ENCODE results near the gene TBCD. TPM values are rescaled to one million over a fixed set of nuclear protein-coding genes. Genes with fewer than 3 reads are reported as not detected.
A peak's percentile ranks its signal among the peaks of the same experiment; 100 is the strongest.

TBCD gene
- total RNA-seq, 1 donor from 2014 or later: 207 TPM

DNA sequence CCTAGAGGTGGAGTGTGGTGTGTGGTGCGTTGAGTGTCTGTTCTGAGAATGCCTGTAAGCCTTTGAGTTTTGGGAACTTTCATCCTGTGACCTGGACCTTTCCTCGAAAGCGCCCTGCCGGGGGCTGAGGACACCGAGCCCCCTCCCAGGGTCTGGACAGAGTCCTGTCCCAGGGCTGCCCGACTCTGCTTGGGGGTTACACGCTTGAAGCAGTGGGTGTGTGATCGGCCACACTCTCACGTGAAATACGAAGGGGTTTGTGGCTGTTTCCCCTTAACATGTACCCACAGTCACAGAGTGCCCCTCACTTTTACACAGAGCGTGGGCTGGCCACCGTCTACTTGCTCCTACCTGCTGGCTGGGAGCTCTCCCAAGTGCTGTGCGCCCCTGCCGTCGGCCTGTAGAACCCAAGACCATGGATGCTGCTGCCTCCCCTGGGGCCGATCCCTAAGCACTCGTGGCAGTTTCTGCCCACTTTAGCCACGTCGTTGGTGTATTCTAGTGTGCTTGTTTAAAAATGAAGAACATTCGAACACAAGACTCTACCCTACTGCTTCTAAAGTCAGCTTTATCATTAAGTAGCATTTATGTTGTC, 81.1 kb downstream of the TBCD start:
- H3K4me1 Mint-ChIP-seq (ENCODE audit: unreplicated experiment): peaks cover 21% of the 10 kb centered on the region

GRCh38 chr17:82835122-82835521, 83.3 kb downstream of the TBCD start:
- H3K9me3 Mint-ChIP-seq (ENCODE audit: unreplicated experiment): no peaks in the 10 kb centered on the region
- H3K27ac Mint-ChIP-seq (ENCODE audit: unreplicated experiment): no peak overlapping the region
- TF ChIP-seq, protein P1, sequence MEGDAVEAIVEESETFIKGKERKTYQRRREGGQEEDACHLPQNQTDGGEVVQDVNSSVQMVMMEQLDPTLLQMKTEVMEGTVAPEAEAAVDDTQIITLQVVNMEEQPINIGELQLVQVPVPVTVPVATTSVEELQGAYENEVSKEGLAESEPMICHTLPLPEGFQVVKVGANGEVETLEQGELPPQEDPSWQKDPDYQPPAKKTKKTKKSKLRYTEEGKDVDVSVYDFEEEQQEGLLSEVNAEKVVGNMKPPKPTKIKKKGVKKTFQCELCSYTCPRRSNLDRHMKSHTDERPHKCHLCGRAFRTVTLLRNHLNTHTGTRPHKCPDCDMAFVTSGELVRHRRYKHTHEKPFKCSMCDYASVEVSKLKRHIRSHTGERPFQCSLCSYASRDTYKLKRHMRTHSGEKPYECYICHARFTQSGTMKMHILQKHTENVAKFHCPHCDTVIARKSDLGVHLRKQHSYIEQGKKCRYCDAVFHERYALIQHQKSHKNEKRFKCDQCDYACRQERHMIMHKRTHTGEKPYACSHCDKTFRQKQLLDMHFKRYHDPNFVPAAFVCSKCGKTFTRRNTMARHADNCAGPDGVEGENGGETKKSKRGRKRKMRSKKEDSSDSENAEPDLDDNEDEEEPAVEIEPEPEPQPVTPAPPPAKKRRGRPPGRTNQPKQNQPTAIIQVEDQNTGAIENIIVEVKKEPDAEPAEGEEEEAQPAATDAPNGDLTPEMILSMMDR (IDR thresholded peaks at IDR 0.05; ENCODE audit: unreplicated experiment): no peak
- H3K4me1 Mint-ChIP-seq (ENCODE audit: unreplicated experiment): peaks cover 27% of the 10 kb centered on the region
- H3K36me3 Mint-ChIP-seq (ENCODE audit: low read depth, unreplicated experiment): peaks cover 10% of the 10 kb centered on the region
- H3K4me3 Mint-ChIP-seq (ENCODE audit: unreplicated experiment): no peak overlapping the region
- no peak for DNase-seq (ENCODE audit: low spot score)
- H3K27me3 Mint-ChIP-seq (ENCODE audit: unreplicated experiment): peaks cover 4% of the 10 kb centered on the region

More for the DNA sequence above, 81.1 kb downstream of the TBCD start:
- no peak overlapping the region for H3K27ac Mint-ChIP-seq (ENCODE audit: unreplicated experiment)
- TF ChIP-seq, protein P1 (IDR thresholded peaks at IDR 0.05; ENCODE audit: unreplicated experiment): no peak
- no peak overlapping the region for H3K4me3 Mint-ChIP-seq (ENCODE audit: unreplicated experiment)
- H3K36me3 Mint-ChIP-seq (ENCODE audit: low read depth, unreplicated experiment): peaks cover 25% of the 10 kb centered on the region
- H3K27me3 Mint-ChIP-seq (ENCODE audit: unreplicated experiment): peaks cover 4% of the 10 kb centered on the region
- DNase-seq (ENCODE audit: low spot score): no peak
- no peaks in the 10 kb centered on the region for H3K9me3 Mint-ChIP-seq (ENCODE audit: unreplicated experiment)

GRCh38 chr17:82835766-82836512, 84.1 kb downstream of the TBCD start:
- TF ChIP-seq, protein P1 (IDR thresholded peaks at IDR 0.05; ENCODE audit: unreplicated experiment): no peak
- no peak for DNase-seq (ENCODE audit: low spot score)
- Mint-ChIP-seq H3K4me1 (ENCODE audit: unreplicated experiment) (peaks cover 28% of the 10 kb centered on the region), H3K4me3 (ENCODE audit: unreplicated experiment) (no peak overlapping the region), H3K9me3 (ENCODE audit: unreplicated experiment) (no peaks in the 10 kb centered on the region), H3K36me3 (ENCODE audit: low read depth, unreplicated experiment) (peaks cover 9% of the 10 kb centered on the region), H3K27me3 (ENCODE audit: unreplicated experiment) (peaks cover 4% of the 10 kb centered on the region), H3K27ac (ENCODE audit: unreplicated experiment) (peak overlapping the region; percentile 70)

DNA sequence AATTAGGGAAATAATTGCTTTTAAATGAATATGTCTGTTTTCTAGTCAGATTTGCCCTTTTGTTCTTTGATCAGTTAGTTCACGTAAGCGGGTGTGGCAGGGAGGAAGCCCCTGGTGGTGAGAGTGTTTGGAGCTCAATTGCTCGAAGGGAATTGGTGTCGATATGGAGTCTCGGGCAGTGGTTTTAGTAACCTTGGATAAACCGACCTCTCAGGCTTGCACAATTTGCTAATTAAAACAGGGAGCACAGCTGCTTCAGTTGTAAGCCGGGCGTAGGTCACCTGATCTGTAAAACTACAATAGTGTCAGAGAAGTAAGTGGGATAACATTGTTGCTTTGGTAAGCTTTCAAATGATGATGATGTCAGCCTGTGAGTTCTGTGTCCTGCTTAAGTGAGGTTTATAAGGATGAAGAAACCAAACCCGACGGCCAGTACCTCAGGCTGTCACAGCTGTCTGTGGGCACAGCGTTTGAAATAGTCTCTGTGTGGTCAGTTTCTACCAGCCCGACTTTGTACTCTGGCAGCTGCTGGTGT, 85.0 kb downstream of the TBCD start:
- H3K36me3 Mint-ChIP-seq (ENCODE audit: low read depth, unreplicated experiment): peaks cover 3% of the 10 kb centered on the region
- H3K9me3 Mint-ChIP-seq (ENCODE audit: unreplicated experiment): no peaks in the 10 kb centered on the region
- H3K4me1 Mint-ChIP-seq (ENCODE audit: unreplicated experiment): peaks cover 28% of the 10 kb centered on the region
- peak overlapping the region; percentile 54 for H3K4me3 Mint-ChIP-seq (ENCODE audit: unreplicated experiment)
- TF ChIP-seq, protein P1 (IDR thresholded peaks at IDR 0.05; ENCODE audit: unreplicated experiment): no peak
- peak overlapping the region; percentile 58 for H3K27ac Mint-ChIP-seq (ENCODE audit: unreplicated experiment)
- H3K27me3 Mint-ChIP-seq (ENCODE audit: unreplicated experiment): peaks cover 2% of the 10 kb centered on the region
- no peak for DNase-seq (ENCODE audit: low spot score)

Data from endothelial cell (in vitro differentiated cells).